Ovary (tissue), 3 donors: ENCODE measurements around the gene CLEC4E.

Source experiments
- EP300 ChIP-seq: sonication (generic); formaldehyde crosslinking; IDR thresholded peaks from one replicate; pipeline ENCODE4 v1.6.1; 2017; ENCODE audit warnings: antibody characterized with exemption
- POLR2A ChIP-seq: fragments of 450-650 bp; IDR thresholded peaks from one replicate; pipeline ENCODE4 v1.6.1; 2017; ENCODE audit warnings: antibody characterized with exemption, mild to moderate bottlenecking, moderate library complexity
- TF ChIP-seq, protein P1 (sequence below), 3 donors: fragments of 450-650 bp in 2 of 3; fragments of 200-600 bp in 1 of 3; IDR thresholded peaks; one replicate each; pipeline versions ENCODE4 v1.5.1 to v1.8.0; 2016 to 2022; ENCODE audit warnings: antibody characterized with exemption in 3 of 3, mild to moderate bottlenecking in 1 of 3
- donor health status: DM: no; HTN: no; CAD: no.

DNA sequence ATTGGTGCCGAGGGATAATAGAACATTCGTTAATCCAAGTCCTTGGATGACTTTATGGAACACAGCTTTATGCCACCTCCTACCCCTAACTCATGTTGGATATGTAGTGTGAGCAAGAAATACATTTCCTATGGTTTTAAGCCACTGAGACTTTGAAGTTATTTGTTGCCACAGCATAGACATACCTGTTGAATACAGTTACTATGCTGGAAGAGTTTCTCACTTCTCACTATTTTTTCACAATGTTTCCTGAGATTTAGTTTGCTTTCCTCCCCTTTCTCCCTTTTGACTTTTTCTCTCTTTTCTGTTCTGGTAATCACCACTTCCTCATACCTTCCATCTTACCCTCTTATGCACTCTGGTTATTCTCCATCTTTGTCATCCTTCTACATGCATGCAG lies 7.5 kb upstream of the CLEC4E start:
- TF ChIP-seq, protein P1, sequence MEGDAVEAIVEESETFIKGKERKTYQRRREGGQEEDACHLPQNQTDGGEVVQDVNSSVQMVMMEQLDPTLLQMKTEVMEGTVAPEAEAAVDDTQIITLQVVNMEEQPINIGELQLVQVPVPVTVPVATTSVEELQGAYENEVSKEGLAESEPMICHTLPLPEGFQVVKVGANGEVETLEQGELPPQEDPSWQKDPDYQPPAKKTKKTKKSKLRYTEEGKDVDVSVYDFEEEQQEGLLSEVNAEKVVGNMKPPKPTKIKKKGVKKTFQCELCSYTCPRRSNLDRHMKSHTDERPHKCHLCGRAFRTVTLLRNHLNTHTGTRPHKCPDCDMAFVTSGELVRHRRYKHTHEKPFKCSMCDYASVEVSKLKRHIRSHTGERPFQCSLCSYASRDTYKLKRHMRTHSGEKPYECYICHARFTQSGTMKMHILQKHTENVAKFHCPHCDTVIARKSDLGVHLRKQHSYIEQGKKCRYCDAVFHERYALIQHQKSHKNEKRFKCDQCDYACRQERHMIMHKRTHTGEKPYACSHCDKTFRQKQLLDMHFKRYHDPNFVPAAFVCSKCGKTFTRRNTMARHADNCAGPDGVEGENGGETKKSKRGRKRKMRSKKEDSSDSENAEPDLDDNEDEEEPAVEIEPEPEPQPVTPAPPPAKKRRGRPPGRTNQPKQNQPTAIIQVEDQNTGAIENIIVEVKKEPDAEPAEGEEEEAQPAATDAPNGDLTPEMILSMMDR (IDR thresholded peaks at IDR 0.05): no peak
- no peak for TF ChIP-seq POLR2A
- no peak for TF ChIP-seq EP300
